Mucosa of rectum (tissue), 2 donors: Measurements from ENCODE around the gene HMCES.

Source experiments
- H3K27ac ChIP-seq, 2 donors: one replicate each; pipeline ENCODE4 v1.7.0; 2013; ENCODE audit warnings: inconsistent platforms in 2 of 2, low read depth in 2 of 2, low read length in 2 of 2
- H3K27me3 ChIP-seq, 2 donors: one replicate each; pipeline ENCODE4 v1.7.0; 2013; ENCODE audit warnings: low read length in 2 of 2; ENCODE audit not compliant: control insufficient read depth in 2 of 2, insufficient read depth in 2 of 2
- H3K36me3 ChIP-seq, 2 donors: one replicate each; pipeline ENCODE4 v1.7.0; 2013; ENCODE audit warnings: low read length in 2 of 2; ENCODE audit not compliant: control insufficient read depth in 2 of 2, insufficient read depth in 2 of 2
- H3K4me1 ChIP-seq, 2 donors: one replicate each; pipeline ENCODE4 v1.7.0; 2013; ENCODE audit warnings: low read length in 2 of 2, mild to moderate bottlenecking in 1 of 2; ENCODE audit not compliant: control insufficient read depth in 2 of 2, insufficient read depth in 2 of 2
- H3K4me3 ChIP-seq, 2 donors: one replicate each; pipeline ENCODE4 v1.7.0; 2013; ENCODE audit warnings: low read length in 2 of 2
- H3K9ac ChIP-seq, 2 donors: one replicate each; pipeline ENCODE4 v1.7.0; 2013; ENCODE audit warnings: low read length in 2 of 2, low read depth in 1 of 2, mild to moderate bottlenecking in 1 of 2
- H3K9me3 ChIP-seq, 2 donors: one replicate each; pipeline ENCODE4 v1.7.0; 2013; ENCODE audit warnings: low read length in 2 of 2; ENCODE audit not compliant: control insufficient read depth in 2 of 2
- donor health status: healthy.
- donor health status: Normal muscosa, but diverticular disease.

Gene HMCES, protein sequence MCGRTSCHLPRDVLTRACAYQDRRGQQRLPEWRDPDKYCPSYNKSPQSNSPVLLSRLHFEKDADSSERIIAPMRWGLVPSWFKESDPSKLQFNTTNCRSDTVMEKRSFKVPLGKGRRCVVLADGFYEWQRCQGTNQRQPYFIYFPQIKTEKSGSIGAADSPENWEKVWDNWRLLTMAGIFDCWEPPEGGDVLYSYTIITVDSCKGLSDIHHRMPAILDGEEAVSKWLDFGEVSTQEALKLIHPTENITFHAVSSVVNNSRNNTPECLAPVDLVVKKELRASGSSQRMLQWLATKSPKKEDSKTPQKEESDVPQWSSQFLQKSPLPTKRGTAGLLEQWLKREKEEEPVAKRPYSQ

GRCh38 chr3:129278439-129278965 lies at the start of gene HMCES:
HMCES (plus strand) TSS chr3:129278870; CDS start chr3:129279733, 863 bp downstream.
- no peaks in the 10 kb centered on the region for H3K9me3 ChIP-seq
- H3K9ac ChIP-seq: peak within 1 kb of the TSS; percentile 89 to 90
- H3K4me3 ChIP-seq: peak within 1 kb of the TSS; percentile 83 to 94
- H3K4me1 ChIP-seq: peaks cover 10 to 13% of the 10 kb centered on the region in 2 donors
- peaks cover 39 to 43% of the 10 kb centered on the region in 2 donors for H3K36me3 ChIP-seq
- peak within 1 kb of the TSS; percentile 93 to 94 for H3K27ac ChIP-seq
- no peaks in the 10 kb centered on the region for H3K27me3 ChIP-seq

DNA sequence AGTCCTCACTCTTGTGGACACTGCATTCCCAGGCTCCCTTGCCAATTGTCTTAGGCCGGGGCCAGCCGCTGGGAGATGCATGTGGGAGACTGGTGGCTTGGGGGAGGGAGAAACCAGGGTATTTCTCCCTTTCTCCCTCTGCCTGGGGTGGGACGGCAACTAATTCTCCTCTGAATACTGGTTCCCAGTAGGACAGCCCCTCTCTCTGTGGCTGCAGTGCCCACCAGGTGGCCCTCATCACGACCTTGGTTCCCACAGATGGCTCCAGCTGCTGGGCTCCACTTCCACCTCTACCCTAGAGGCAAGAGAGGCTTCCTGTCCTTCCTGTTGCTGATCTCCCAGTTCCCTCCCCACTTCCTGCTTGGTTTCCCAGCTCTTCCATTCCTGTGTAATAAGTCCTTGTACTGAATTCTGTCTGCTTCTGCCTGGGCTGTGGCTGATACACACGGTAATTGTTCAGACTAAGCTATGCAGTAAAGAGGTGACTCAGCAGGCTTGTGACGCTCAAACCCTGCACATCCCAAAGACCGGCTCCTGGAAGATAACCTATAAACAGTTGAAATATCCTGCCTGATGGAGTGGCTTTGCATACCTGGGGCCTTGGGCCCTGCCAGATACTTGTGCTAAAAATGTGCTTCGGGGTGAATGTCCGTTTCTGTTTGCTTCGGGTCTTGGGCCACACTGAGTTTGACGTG lies 49.6 kb upstream of the HMCES start:
- H3K27ac ChIP-seq: peak overlapping the region; percentile 35 to 56
- no peaks in the 10 kb centered on the region for H3K36me3 ChIP-seq
- no peak overlapping the region for H3K9ac ChIP-seq
- H3K9me3 ChIP-seq: no peaks in the 10 kb centered on the region
- no peaks in the 10 kb centered on the region for H3K27me3 ChIP-seq
- no peak overlapping the region for H3K4me3 ChIP-seq
- H3K4me1 ChIP-seq: peaks cover 11 to 29% of the 10 kb centered on the region in 2 donors

- H3K27me3 ChIP-seq: no peaks in the 10 kb centered on the region
- H3K9me3 ChIP-seq: no peaks in the 10 kb centered on the region
- H3K36me3 ChIP-seq: no peaks in the 10 kb centered on the region
- H3K4me3 ChIP-seq: no peak overlapping the region
- H3K27ac ChIP-seq: peak overlapping the region in 1 of 2 donors; percentile 39
- no peak overlapping the region for H3K9ac ChIP-seq
- H3K4me1 ChIP-seq: peaks cover 13 to 22% of the 10 kb centered on the region in 2 donors
These were observed 48.2 kb upstream of the HMCES start for GRCh38 chr3:129230311-129231019.

DNA sequence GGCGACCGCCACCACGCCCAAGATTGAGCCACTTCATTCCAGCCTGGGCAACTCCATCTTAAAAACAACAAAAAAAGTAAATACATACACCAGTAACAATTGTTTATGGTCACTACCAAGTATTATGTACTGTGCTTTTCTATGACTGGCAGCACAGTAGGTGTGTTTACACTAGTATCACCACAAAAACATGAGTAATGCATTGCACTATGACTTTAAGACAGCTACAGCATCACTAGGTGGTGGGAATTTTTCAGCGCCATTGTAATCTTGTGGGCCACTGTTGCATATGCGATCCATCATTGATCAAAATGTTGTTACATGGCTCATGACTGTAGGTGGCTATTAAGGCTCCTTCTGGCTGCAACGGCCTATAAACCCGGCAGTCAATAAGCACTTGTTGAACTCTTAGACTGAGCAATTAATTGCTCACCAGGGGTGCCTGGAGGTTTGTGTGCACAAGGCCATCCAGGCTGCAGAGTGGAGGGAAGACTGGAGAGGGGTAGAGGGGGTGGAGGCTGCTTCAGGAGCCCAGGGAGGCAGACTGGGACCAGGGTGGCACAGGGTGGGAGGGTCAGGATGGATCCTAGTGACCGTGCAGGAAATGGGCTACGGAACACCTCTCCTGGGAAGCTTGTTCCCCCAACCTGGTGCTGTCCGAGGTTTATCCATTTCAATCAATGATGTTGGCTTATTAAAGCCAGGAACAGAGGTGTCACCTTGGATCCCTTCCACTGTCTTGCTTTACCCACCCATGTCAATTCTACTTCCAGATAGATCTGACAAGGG lies 47.1 kb upstream of the HMCES start:
- H3K4me3 ChIP-seq: no peak overlapping the region
- no peaks in the 10 kb centered on the region for H3K27me3 ChIP-seq
- H3K36me3 ChIP-seq: no peaks in the 10 kb centered on the region
- H3K9ac ChIP-seq: no peak overlapping the region
- no peak overlapping the region for H3K27ac ChIP-seq
- H3K4me1 ChIP-seq: peaks cover 13 to 18% of the 10 kb centered on the region in 2 donors
- H3K9me3 ChIP-seq: no peaks in the 10 kb centered on the region

- Histone ChIP-seq H3K27me3 (no peaks in the 10 kb centered on the region), H3K36me3 (no peaks in the 10 kb centered on the region), H3K4me3 (no peak overlapping the region), H3K4me1 (peaks cover 11 to 14% of the 10 kb centered on the region in 2 donors), H3K9me3 (no peaks in the 10 kb centered on the region), H3K9ac (no peak overlapping the region), H3K27ac (peak overlapping the region; percentile 48 to 52)
These were observed 45.1 kb upstream of the HMCES start for GRCh38 chr3:129233538-129233937.

DNA sequence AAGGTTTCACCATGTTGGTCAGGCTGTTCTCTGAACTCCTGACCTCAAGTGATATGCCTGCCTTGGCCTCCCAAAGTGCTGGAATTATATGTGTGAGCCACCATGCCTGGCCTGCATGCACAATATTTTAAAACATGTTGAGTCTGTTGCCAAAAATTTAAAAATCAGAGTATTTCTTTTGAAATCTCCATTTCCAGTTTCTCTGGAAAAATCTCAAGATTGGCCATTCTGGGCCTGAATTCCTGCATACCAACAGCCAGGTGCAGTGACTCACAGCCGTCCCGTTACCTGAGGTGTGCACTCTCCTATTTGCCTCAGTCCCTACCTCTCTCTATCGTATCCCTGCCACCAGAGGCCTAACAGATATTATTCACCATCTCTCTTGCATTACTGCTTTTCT lies 44.2 kb upstream of the HMCES start:
- no peaks in the 10 kb centered on the region for H3K9me3 ChIP-seq
- H3K4me3 ChIP-seq: no peak overlapping the region
- no peak overlapping the region for H3K9ac ChIP-seq
- H3K36me3 ChIP-seq: no peaks in the 10 kb centered on the region
- H3K27ac ChIP-seq: peak overlapping the region in 1 of 2 donors; percentile 22
- no peaks in the 10 kb centered on the region for H3K27me3 ChIP-seq
- peaks cover 7 to 10% of the 10 kb centered on the region in 2 donors for H3K4me1 ChIP-seq

- no peaks in the 10 kb centered on the region for H3K9me3 ChIP-seq
- H3K9ac ChIP-seq: no peak overlapping the region
- H3K36me3 ChIP-seq: no peaks in the 10 kb centered on the region
- H3K4me1 ChIP-seq: peaks cover under 1 to 9% of the 10 kb centered on the region in 2 donors
- no peak overlapping the region for H3K27ac ChIP-seq
- no peak overlapping the region for H3K4me3 ChIP-seq
- H3K27me3 ChIP-seq: no peaks in the 10 kb centered on the region
These were observed 43.2 kb upstream of the HMCES start for GRCh38 chr3:129235344-129235917.

- Histone ChIP-seq H3K36me3 (no peaks in the 10 kb centered on the region), H3K27ac (no peak overlapping the region), H3K27me3 (no peaks in the 10 kb centered on the region), H3K4me3 (no peak overlapping the region), H3K9ac (no peak overlapping the region), H3K9me3 (no peaks in the 10 kb centered on the region), H3K4me1 (peaks cover 0 to 9% of the 10 kb centered on the region in 2 donors)
These were observed 39.5 kb upstream of the HMCES start for GRCh38 chr3:129238945-129239705.

DNA sequence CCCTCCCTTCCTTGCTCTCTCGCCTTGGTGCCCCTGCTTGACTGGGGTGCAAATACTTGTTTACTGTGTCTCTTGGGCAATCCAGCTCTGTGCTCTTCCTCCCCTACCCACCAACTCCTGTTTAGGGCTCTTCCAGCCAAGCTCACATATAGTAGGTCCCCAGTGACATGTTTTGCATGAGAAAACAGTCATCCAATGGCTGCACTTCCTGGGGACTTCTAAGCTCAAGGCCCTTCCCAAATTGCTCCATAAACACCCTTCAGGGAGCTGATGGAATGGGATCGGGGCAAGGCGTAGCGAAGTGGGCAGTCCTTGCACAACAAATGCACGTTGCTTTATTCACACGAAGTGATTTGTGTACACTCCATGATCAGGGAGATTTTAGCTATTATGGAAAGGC lies 38.7 kb upstream of the HMCES start:
- H3K4me1 ChIP-seq: peaks cover 0 to 5% of the 10 kb centered on the region in 2 donors
- no peaks in the 10 kb centered on the region for H3K27me3 ChIP-seq
- no peak overlapping the region for H3K27ac ChIP-seq
- no peak overlapping the region for H3K9ac ChIP-seq
- no peak overlapping the region for H3K4me3 ChIP-seq
- no peaks in the 10 kb centered on the region for H3K9me3 ChIP-seq
- no peaks in the 10 kb centered on the region for H3K36me3 ChIP-seq
